ENCODE data around the gene SH2D1B.

Gene SH2D1B

DNA sequence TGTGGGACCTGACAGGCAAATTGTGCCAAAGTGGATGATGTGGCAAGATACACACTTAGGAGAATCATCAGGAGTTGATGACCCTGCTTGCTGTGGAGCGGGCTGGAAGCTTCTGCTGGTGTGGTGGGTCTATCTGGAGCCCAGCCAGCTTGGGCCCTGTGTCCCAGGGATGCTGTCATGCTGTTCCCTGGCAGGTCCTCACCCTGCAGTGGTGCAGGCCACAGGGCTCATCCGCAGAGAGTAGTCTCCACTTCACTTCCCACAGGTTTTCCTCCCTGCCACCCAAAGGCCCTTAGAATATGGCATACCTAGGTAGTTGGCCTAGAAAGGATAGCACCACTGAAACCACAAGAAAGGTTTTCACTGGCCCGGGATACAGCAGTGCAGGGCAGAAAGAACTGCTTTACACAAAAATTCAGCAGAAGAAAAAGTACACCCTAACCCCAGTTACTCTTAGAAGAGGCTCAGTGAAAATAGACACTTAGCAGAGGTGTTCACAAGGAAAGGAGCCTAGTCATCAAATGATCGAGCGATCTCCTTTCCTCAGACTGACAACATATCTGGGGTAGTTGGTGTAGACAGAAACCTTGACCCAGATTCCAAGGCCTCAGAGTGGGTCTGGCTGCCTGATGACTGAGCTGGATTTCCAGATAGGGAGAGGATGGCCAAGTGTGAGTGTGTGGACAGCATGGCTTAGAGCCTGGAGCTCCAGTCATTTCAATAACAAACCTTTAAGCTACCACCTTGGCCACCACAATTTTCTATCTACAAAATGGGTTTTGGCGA, 31.7 kb downstream of the SH2D1B start:
- DNase-seq = no peak

DNA sequence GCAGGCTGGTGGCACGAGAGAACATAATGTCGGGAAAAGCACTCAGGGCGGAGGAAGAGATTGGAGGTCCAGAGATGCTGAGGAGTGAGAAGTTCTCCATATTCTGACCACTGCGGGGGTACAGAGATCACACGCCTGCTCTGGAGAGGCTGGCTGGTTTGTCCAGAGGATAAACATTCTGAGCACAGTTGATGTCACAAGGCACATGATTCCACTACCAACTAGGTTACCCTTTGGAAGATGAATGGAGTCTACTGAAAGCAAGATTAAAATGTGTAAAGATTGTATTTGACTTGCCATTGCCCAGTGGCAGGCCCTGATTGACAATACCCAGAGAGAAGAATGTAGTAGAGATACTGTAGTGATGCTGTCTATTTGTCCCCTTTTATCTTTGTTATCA, 35.2 kb downstream of the SH2D1B start, which contains the start of gene SPATA46:
Gene SPATA46 (minus strand): TSS at position 164 of the 400 bp plus-strand sequence. CDS start 64 bp downstream, at position 100.
- no peak for DNase-seq

DNA sequence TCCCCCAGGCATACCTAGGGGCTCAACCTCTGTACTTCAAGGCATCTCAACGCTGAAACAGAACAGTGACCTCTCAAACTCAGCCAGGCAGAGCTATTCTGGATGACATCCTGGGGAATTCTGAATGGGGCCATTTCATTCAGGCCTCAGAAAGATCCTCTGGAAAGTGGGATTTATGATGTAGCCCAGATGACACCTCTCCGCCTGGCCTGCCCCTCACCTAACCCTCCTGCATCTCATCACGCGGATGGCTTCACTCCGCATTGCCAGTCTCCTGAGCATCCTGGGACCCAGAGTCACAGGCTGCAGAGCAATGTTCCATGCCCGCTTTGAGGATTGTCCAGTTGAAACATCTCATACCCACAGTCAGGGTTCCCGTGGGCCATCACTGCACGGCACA, 36.5 kb downstream of the SH2D1B start:
- DNase-seq = no peak

DNA sequence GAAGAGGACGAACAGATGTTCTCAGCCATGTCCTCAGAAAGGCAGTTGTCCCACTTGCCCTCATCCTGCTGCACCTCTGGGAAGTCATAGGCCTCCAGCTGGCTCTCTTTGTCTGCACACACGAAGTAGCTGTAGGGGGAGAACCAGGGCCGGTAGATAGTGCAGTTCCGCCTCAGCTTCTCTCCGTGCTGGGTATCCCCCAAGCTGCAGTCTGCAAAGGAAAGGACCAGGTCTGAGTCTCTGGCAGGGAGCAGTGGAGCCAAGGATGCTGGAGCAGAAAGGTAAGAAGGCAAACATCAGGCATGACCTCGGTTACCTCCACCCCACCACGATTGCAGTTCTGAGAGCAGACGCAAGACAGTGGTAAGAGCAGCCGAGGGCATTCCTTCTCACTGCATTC, 37.5 kb downstream of the SH2D1B start:
- no peak for DNase-seq

DNA sequence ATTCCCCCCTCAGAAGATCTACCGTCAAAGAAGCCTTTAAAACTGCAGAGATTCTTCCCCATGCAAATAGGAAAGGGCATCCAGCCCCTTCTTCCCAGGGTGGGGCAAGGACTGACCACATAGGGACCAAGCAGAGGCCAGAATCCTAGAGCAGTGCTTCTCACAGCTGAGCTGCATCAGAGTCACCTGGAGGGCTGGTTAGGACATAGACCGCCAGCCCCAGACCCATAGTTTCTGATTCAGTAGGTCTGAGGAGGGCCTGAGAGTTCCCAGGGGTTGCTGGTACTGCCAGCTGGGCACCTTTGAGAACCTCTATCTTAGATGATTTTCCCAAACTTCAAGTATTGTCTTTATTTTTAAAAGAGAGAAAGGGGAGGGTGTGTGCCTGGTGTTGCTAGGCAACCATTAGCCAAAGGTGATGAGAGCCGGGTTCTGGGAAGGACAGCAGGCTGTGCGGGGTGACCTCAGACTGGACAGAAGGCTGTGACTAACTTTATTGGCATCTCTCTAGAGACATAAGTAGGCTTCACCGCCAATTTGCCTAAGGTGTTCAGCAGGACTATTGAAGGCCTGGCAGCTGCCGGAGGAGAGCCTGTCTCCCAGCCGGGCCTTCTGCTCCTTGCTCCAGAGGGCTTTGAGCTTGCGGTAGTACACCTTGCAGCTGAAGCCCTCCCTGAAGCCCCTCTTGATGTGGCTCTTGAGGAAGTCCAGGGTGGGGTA, 38.2 kb downstream of the SH2D1B start:
- no peak for DNase-seq

DNA sequence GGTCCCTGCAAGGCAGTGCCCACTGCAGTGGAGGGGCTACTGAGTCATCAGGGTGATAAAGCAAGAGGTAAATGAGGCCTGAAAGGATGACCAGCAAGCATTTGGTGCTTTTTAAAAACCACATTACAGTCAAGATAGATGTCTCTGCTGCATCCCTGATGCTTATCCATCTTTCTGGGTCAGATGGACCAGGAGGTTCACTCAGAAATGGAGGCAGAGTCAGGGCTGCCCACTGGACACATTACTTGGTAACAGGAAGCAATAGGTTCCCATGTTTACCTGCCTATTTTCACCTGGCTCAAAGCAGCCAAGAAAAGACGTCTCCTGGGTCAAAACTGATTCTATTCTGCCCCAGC, 38.9 kb downstream of the SH2D1B start:
- no peak for DNase-seq

DNA sequence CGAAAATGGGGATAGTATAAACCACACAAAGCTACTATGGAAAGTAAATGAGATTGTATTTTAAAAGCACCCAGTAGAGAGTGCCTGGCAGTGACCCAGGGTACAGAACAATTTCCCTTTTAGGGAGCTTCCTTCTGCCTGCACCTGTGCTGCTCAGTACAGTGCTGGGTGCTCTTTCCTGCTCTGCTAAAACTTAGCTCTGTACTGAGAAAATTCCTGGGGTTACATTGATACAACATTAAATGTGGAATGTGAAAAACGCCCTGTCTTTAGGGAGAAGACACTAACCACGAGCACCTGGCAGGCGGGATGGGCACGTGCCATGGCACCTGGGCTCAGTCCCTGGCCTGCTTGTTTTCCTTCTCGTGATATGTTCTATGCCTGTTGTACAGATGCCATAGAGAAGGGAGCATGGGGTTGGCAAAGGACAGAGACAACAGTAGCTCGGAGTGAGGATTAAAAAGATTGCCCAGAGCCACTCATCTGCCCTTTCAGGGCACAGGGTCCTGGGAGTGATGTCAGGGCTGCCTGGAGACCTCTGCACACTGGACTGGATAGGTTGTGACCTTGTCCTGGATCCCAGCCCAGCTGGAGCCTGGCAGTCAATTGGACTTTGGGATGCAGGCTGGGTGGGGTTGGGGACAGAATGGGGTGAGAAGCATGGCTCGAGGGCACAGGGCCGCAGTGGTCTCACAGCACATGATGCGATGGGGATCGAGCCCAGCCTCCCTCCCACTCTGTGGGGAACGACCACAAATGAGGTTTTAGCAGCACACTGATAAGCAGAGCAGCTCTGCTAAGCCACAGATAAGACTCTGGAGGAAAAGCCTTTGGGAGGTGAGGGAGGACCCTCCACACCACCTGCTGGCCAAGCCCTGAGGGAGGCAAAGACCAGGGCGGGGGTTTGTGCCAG, 39.5 kb downstream of the SH2D1B start:
- DNase-seq = no peak

DNA sequence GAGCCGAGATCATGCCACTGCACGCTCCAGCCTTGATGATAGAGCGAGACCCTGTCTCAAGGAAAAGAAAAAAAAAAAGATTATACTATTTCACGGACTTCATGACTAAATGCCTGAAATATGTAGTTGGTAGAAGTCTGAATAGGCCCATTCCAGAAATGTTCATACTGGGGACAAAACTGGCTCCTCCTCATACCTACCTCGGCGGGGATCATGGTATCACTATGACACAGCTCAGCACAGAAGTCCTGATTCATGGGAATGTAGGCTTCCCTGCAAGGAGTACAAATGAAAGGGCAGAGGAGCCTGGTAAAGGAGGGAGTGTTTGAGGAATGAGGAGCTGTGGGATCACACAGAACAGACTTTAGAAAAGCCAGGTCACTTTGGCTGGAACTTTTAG, 40.3 kb downstream of the SH2D1B start:
- no peak for DNase-seq

DNA sequence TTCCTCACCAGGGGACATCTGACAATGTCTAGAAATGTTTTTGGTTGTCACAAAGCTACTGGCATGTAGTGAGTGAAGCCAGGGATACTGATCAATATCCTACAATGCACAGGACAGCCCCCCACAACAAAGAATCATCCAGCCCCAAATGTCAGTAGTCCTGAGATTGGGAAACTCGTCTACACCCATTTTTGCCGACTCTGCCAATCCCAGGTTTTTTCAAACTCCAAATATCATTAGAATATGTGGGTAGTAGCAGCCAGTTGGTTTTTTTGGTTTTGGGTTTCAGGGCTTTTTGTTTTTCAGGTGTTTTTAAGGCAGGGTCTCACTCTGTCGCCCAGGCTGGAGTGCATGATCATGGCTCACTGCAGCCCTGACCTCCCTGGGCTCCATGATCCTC, 41.2 kb downstream of the SH2D1B start:
- DNase-seq = no peak

DNA sequence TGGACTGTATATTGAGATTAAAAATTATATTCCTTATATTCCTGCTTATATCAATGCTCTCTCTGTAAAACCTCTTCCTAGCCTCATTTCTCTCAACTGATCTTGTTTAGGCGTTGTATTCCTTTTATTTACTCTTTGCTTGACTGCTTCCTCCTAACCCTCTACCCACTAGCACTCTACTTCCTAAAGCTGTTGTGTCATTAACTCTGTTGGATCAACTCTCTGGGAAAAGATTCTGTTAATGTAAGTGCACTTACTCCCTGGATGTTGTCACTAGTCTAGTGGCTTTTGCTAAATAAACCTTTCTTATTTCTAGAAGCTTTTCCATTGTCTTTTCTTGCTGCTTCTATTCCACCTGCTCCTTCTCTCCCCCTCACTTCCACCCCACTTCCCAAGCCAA, 41.8 kb downstream of the SH2D1B start:
- DNase-seq = no peak

DNA sequence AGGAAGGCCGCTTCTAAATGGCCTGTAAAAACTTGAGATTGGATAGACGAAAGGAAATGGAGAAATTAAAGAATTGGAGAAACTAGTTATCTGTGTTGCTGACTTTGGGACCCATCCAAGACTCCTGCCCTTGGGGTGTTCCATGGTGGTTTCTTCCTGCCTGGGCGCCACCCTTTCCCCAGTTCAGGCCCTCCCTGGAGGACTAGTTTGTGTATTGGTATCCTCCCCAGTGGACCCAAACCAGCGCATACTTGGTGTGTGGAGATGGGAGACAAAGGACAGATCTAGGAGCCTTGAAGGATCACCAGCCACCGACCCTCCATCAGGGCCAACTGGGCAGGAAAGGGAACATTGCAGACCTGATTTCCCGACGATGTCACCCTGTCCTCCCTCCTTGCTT, 42.4 kb downstream of the SH2D1B start:
- DNase-seq = no peak

DNA sequence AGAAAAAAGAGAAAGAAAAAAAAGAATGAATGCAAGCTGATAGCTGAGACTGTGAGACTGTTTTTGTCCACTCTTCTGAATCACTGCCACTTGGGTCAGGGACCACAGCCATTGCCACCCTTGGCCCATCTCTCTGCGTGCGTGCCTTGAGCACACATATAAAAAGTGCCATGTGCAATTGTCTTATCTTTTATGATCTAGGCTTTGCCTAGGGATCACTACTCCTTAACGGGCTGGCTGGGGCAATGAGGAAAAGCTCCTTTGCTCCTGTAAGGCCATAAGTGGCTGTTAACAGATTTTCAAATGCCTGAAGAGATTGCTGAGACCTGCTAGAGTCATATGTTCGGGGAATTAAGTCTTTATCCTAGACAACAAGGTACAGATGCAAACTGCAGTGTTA, 43.5 kb downstream of the SH2D1B start:
- no peak for DNase-seq

DNA sequence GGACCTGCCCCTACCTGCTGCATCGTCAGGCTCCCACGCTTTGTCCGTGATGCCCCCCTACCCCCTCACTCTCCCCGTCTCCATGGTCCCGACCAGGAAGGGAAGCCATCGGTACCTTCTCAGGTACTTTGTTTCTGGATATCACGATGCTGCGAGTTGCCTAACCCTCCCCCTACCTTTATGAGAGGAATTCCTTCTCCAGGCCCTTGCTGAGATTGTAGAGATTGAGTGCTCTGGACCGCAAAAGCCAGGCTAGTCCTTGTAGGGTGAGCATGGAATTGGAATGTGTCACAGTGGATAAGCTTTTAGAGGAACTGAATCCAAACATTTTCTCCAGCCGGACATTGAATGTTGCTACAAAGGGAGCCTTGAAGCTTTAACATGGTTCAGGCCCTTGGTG, 44.2 kb downstream of the SH2D1B start:
- no peak for DNase-seq

DNA sequence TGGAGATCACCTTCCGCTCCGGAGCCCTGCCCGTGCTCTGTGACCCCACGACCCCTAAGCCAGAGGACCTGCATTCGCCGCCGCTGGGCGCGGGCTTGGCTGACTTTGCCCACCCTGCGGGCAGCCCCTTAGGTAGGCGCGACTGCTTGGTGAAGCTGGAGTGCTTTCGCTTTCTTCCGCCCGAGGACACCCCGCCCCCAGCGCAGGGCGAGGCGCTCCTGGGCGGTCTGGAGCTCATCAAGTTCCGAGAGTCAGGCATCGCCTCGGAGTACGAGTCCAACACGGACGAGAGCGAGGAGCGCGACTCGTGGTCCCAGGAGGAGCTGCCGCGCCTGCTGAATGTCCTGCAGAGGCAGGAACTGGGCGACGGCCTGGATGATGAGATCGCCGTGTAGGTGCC, 44.9 kb downstream of the SH2D1B start:
- no peak for DNase-seq

DNA sequence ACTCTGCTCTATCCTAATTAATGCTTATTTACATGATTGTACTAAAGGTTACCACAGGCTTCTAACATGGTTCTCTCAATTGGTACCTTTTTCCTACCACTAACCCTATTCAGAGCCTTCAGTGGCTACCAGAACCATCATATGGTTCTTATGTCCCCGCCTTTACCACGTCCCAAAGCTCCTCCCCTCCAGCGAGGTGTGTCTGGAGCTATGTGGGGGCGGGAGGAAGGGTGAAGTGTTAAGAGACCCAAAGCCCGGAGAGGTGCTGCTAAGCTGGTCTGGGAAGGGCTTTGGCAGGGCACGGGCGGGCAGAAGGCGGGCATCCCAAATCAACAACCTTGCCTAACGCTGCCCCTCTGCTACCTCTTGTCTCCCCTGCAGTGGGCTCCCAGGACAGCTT, 45.3 kb downstream of the SH2D1B start:
- DNase-seq = no peak

DNA sequence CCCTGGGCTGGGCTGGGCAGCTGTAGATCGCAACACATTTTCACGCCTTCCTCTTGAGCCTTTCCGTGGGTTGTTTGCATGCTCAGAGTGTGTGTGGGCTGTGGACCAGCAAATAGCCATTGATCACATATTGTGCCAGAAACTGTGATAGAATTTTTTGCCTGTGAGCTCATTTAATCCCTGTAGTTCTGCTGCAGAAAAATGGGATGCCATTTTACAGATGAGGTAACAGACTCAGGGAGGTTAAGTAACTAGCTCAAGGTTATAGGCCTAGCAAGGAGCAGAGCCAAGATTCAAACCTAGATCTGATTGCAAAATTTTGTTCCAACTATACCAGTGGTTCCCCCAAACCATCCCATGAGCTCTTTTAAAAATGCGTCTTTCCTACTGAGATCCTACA, 45.8 kb downstream of the SH2D1B start:
- DNase-seq = no peak

DNA sequence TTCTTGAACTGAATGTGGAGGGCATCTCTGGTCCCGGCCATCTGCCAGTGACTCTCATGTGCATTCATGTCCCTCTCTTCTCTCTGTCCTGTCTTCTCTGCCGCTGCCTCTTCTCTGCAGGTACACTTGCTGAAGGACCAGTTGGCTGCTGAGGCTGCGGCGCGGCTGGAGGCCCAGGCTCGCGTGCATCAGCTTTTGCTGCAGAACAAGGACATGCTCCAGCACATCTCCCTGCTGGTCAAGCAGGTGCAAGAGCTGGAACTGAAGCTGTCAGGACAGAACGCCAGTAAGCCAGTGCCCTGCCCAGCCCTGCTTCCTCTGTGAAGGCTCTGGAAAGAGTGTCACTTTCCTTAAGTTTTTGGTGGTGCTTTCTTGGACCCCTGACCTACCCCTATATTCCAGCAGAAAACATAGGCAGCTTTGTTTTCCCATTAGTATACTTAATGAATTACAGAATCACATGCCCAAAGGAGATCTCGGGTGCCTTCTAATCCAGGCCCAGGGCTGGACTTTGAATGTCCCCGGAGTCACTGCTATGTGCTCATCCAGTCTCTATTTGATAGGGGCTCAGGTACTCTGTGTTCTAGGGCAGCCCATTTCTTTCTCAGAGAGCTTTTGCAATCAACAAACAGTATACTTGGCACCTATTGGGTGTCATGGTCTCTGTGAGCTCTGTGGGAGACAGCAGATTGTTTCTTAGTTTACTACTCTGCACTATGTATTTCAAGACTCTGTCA, 46.5 kb downstream of the SH2D1B start:
- DNase-seq = no peak

DNA sequence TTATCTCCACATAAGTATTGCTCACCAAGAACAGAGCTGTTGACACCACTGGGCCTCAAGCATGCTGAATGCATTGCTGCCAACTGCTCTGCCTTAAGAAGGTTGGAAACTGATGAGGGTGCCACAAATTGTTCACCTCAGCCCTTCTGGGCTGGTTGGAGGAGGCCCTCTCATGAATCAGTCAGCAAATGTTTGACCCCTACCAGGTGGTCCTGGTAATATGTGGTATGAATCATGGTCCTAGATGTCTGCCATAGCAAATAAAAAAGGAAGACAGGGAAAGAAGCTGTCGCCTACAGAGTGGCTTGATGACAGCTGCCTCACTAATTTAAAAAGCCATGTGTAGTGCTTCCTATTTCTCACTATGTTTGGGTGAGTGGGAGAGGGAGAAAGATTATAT, 47.4 kb downstream of the SH2D1B start:
- DNase-seq = no peak

DNA sequence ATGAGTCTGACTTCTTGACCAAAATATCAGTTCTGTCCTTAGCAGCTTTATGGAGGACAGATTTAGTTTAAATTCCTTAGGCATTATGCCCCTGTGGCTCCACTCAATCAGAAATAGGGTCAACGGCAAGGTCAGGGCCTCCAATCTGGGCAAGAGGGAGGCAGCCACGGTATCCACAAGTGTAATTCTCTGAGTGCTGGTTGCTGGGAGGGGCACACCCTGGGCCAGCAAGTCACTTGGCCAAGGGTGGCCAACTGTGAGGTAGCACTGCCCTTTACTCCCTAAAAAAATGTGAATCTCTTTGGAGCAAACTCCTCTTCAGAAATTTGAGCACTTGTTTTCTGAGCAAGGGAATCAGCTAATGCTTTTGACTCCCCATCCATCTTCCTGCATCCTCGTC, 48.1 kb downstream of the SH2D1B start:
- no peak for DNase-seq

DNA sequence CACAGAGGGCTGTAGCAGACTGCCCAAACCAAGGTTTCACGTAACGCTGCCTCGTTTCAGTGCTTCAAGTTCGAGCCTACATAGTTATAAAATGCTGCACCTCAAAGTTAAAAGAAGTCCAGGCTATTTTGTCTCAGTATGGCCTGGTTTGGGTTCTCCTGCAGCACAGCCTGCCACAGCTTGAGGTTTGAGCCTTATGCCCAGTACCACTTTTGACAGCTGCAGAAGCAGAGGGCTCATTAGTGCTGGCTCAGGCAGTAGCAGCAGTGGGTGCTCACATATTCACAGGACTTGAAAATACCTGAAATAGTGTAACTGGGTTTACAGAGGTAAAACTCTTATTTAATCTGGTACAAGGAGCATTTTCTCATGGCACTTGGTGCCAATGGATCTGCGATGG, 50.6 kb downstream of the SH2D1B start:
- no peak for DNase-seq

DNA sequence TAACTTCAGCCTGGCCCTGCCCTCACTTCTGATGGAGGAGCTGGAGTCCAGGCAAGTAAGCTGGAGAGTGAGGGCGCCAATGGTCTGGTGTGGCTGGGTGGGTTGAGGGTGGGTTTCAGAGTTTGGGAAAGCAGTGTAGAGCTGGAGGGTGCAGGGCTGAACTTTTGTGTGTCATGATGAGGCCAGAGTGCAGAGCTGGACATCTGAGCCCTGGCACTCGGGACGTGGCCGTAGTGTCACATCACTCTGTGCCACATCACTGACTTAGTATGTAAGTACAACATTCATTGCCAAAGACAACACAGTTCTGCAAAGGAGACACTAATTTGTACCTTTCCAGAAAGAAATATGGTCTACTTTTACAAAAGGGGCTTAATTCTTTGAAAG, 51.1 kb downstream of the SH2D1B start:
- DNase-seq = no peak

DNA sequence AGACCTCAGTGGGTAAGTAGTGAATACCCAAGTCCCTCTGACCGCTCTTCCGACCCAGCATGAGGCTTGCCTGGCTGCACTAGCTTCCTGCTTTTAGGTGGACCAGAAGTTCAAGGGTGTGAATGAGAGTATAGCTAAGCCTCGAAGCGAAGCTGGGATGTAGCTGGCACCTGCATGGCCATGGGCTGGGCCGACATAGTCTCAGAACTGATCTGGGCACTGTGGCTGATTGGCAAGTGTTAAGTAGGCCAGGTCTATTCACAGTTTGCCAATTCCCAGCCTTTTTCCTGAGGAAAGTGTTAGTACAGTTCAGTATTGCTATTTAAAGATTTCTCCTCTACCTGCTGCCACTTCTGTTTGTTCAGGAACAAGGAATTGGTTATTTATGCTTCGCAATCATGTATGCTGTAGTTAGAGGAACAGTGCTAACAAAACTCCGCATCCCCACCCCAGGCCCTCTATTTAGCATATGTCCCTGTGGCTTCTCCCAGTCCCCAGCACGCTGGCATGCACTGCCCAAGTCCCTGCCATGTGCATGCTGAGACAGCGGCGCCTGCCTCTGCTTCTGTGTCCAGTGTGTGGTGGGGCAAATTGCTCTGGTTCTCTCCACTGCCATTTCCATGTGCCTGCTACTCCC, 51.6 kb downstream of the SH2D1B start:
- DNase-seq = no peak
